WI38 (cell line): ENCODE data around the gene CAMK2D.

Experiments
- H3K4me3 ChIP-seq: 2 replicates; pipeline ENCODE4 v1.5.1; 2011; ENCODE audit warnings: low read depth, mild to moderate bottlenecking, control low read depth, low read length
- CTCF ChIP-seq: IDR thresholded peaks from 2 replicates; pipeline ENCODE4 v1.5.1; 2012; ENCODE audit warnings: low read depth, mild to moderate bottlenecking, control low read depth, low read length

The CAMK2D gene

GRCh38 chr4:113450295-113451080 is 311.1 kb downstream of the CAMK2D start:
- TF ChIP-seq CTCF: no peak
- no peak overlapping the region for H3K4me3 ChIP-seq

GRCh38 chr4:113449410-113449974 is 312.0 kb downstream of the CAMK2D start:
- no peak for TF ChIP-seq CTCF
- no peak overlapping the region for H3K4me3 ChIP-seq

- TF ChIP-seq CTCF: no peak
- no peak overlapping the region for H3K4me3 ChIP-seq
Measured at GRCh38 chr4:113447769-113448168, 313.8 kb downstream of the CAMK2D start.

GRCh38 chr4:113447061-113447460 is 314.5 kb downstream of the CAMK2D start:
- TF ChIP-seq CTCF: no peak

GRCh38 chr4:113446019-113446418 is 315.5 kb downstream of the CAMK2D start:
- no peak for TF ChIP-seq CTCF
- H3K4me3 ChIP-seq: no peak overlapping the region

More at GRCh38 chr4:113447061-113447460, 314.5 kb downstream of the CAMK2D start:
- H3K4me3 ChIP-seq: no peak overlapping the region

- TF ChIP-seq CTCF: no peak
- no peak overlapping the region for H3K4me3 ChIP-seq
Measured at GRCh38 chr4:113445286-113445685, 316.3 kb downstream of the CAMK2D start.

GRCh38 chr4:113444386-113444785 is 317.2 kb downstream of the CAMK2D start:
- H3K4me3 ChIP-seq: no peak overlapping the region
- TF ChIP-seq CTCF: no peak
